ENCODE measurements around the gene ANKRD55. TPM values are rescaled to one million over a fixed set of nuclear protein-coding genes. Genes with fewer than 3 reads are reported as not detected.

Gene ANKRD55
- total RNA-seq, 1 experiment from 2014 or later, result not detected

DNA sequence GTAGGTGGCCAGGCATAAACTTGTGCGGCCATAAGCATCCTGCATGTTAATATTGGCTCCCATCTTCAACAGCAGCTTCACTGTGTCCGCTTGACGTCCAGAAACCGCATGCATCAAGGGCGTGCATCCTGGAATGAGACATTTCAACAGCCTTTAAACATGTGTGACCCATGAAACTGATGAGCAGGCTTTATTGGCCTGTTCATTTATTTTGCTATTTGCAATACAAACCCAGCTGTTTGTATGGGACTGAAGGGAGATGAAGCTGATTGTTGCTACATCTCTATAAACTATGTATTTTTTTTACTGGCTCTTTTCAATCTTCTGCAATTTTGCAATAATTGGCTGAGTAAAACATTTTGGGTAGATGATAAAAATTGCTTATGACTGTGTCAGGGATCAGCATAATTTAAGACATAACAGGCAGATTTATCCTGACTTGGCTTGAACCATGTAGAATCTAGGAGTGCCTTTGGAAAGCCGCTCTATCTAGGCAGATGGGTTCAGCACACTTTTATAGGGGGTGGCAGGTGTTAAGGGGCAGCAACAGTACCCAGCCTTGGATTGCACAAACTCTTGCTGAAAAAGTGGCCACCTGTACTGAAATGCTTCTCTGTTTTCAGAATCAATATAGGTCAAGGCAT, 56.9 kb downstream of the ANKRD55 start:
- Mint-ChIP-seq H3K4me1 (ENCODE audit: insufficient read depth, unreplicated experiment) (peaks cover 10% of the 10 kb centered on the region), H3K4me3 (ENCODE audit: unreplicated experiment) (no peak overlapping the region), H3K36me3 (ENCODE audit: insufficient read depth, unreplicated experiment) (no peaks in the 10 kb centered on the region), H3K27ac (ENCODE audit: low read depth, unreplicated experiment) (no peak overlapping the region), H3K9me3 (ENCODE audit: unreplicated experiment) (no peaks in the 10 kb centered on the region), H3K27me3 (ENCODE audit: insufficient read depth, unreplicated experiment) (no peaks in the 10 kb centered on the region)
- TF ChIP-seq, protein P1, sequence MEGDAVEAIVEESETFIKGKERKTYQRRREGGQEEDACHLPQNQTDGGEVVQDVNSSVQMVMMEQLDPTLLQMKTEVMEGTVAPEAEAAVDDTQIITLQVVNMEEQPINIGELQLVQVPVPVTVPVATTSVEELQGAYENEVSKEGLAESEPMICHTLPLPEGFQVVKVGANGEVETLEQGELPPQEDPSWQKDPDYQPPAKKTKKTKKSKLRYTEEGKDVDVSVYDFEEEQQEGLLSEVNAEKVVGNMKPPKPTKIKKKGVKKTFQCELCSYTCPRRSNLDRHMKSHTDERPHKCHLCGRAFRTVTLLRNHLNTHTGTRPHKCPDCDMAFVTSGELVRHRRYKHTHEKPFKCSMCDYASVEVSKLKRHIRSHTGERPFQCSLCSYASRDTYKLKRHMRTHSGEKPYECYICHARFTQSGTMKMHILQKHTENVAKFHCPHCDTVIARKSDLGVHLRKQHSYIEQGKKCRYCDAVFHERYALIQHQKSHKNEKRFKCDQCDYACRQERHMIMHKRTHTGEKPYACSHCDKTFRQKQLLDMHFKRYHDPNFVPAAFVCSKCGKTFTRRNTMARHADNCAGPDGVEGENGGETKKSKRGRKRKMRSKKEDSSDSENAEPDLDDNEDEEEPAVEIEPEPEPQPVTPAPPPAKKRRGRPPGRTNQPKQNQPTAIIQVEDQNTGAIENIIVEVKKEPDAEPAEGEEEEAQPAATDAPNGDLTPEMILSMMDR (IDR thresholded peaks at IDR 0.05; ENCODE audit: unreplicated experiment), result no peak
- no TSS peak for BruUV-seq (replicated peaks)
- ChIA-PET CTCF (interaction anchor here (0.7 kb wide), 1 partner anchor 22 kb away, joined by 3 read pairs; no protein-coding TSS in a partner anchor), POLR2A (interaction anchor here (1.0 to 1.7 kb wide), 2 partner anchors 182 to 184 kb away, joined by 3 to 7 read pairs; partner anchors contain the start of gene IL6ST)
- DNase-seq (ENCODE audit: unreplicated experiment), result no peak
- intact Hi-C loops (cut with micrococcal nuclease), result no loop called here

DNA sequence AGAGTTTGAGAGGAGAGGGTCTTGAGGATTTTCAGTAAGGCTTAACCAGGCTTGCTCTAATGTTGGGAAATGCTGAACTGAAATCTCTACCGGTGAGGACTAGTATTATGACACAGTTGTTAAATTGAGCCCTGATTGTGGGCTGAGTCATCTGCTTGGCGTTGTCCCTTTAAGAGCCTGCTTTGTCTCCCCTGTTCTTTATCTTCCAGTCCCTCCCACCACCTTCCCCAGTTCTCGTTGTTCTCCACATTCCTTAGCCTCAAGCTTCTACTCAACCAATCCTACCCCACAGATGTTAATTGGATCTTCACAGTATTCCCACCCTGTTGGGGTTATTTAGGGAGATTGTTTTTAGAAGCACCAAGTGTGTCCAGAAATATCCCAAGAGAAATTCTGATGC, 57.6 kb downstream of the ANKRD55 start:
- peaks cover 10% of the 10 kb centered on the region for H3K4me1 Mint-ChIP-seq (ENCODE audit: insufficient read depth, unreplicated experiment)
- CTCF ChIA-PET, result no interaction called here
- BruUV-seq (replicated peaks), result no TSS peak

DNA sequence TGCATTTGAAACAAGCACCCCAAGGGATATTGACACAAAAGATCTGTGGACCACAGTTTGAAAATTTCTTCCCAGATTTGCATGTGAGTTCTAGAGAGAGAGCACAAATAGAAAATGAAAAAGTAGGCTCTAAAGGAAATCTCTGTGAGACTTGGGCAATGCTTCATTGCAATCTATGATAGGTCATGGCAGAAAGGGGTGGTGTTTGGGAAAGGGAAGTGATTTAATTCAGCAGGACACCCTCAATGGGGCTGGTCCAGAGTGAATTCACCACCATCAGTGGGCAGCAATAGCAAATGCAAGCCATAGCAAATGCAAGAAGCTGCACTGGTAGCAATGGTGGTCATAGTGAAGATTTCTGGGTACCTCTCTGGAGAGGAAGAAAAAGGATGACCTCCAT, 58.1 kb downstream of the ANKRD55 start:
- ChIA-PET CTCF (no interaction called here), POLR2A (interaction anchor here (1.7 kb wide), 1 partner anchor 180 kb away, joined by 7 read pairs; the partner anchor contains the start of gene IL6ST)
- Mint-ChIP-seq H3K9me3 (ENCODE audit: unreplicated experiment) (no peaks in the 10 kb centered on the region), H3K27ac (ENCODE audit: low read depth, unreplicated experiment) (no peak overlapping the region), H3K36me3 (ENCODE audit: insufficient read depth, unreplicated experiment) (no peaks in the 10 kb centered on the region), H3K4me1 (ENCODE audit: insufficient read depth, unreplicated experiment) (peaks cover 10% of the 10 kb centered on the region), H3K27me3 (ENCODE audit: insufficient read depth, unreplicated experiment) (no peaks in the 10 kb centered on the region), H3K4me3 (ENCODE audit: unreplicated experiment) (no peak overlapping the region)
- intact Hi-C loops (cut with micrococcal nuclease), result no loop called here
- TF ChIP-seq, protein P1 (IDR thresholded peaks at IDR 0.05; ENCODE audit: unreplicated experiment), result no peak
- DNase-seq (ENCODE audit: unreplicated experiment), result no peak
- BruUV-seq (replicated peaks), result no TSS peak

More for the DNA sequence above, 57.6 kb downstream of the ANKRD55 start:
- POLR2A ChIA-PET, result interaction anchor here (1.7 kb wide), 1 partner anchor 181 kb away, joined by 7 read pairs; the partner anchor contains the start of gene IL6ST
- intact Hi-C loops (cut with micrococcal nuclease), result no loop called here
- Mint-ChIP-seq H3K27ac (ENCODE audit: low read depth, unreplicated experiment) (no peak overlapping the region), H3K27me3 (ENCODE audit: insufficient read depth, unreplicated experiment) (no peaks in the 10 kb centered on the region), H3K9me3 (ENCODE audit: unreplicated experiment) (no peaks in the 10 kb centered on the region), H3K36me3 (ENCODE audit: insufficient read depth, unreplicated experiment) (no peaks in the 10 kb centered on the region), H3K4me3 (ENCODE audit: unreplicated experiment) (no peak overlapping the region)
- TF ChIP-seq, protein P1 (IDR thresholded peaks at IDR 0.05; ENCODE audit: unreplicated experiment), result no peak
- DNase-seq (ENCODE audit: unreplicated experiment), result peak; percentile 76

DNA sequence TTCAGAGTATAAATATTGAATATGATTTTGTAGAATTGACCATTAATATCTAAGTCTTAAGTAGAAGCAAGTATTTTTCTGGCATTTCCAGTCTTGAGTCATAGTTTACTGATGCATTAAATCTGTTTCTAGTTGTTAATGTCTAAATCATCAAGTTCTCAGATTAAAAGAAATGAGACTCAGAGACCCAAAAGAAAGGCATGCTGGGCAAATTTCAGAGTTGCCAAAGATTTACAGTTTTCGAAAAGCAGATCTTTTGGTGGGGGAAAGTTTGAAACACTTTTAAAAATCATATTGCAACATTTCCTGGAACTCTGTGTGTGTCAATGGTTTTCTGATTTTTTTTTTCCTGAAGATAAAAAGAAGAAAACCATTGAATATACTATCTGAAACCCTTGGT, 60.9 kb downstream of the ANKRD55 start:
- no peaks in the 10 kb centered on the region for H3K27me3 Mint-ChIP-seq (ENCODE audit: insufficient read depth, unreplicated experiment)
- intact Hi-C loops (cut with micrococcal nuclease), result no loop called here
- H3K27ac Mint-ChIP-seq (ENCODE audit: low read depth, unreplicated experiment), result no peak overlapping the region
- CTCF ChIA-PET, result no interaction called here
- H3K36me3 Mint-ChIP-seq (ENCODE audit: insufficient read depth, unreplicated experiment), result no peaks in the 10 kb centered on the region
- DNase-seq (ENCODE audit: unreplicated experiment), result no peak
- no peaks in the 10 kb centered on the region for H3K9me3 Mint-ChIP-seq (ENCODE audit: unreplicated experiment)
- no peak overlapping the region for H3K4me3 Mint-ChIP-seq (ENCODE audit: unreplicated experiment)
- TF ChIP-seq, protein P1 (IDR thresholded peaks at IDR 0.05; ENCODE audit: unreplicated experiment), result no peak
- POLR2A ChIA-PET, result no interaction called here
- peaks cover 10% of the 10 kb centered on the region for H3K4me1 Mint-ChIP-seq (ENCODE audit: insufficient read depth, unreplicated experiment)
- no TSS peak for BruUV-seq (replicated peaks)
